HG02610 (cell line): ENCODE measurements around the gene CACNA2D3.
"Not testable (repeated sequence)": the region's sequence is repeated elsewhere in the genome, so short reads cannot be mapped to it uniquely, and the experiment has no call there.

ENCODE experiments used
- ATAC-seq: cut with Tn5 transposase; IDR thresholded peaks from one replicate; pipeline ENCODE4 v1.9.1; 2021; ENCODE audit warnings: mild to moderate bottlenecking, moderate library complexity; ENCODE audit not compliant: unreplicated experiment

The CACNA2D3 gene

GRCh38 chr3:54122324-54123002, at the start of gene CACNA2D3:
CACNA2D3 (plus strand) TSS chr3:54122552.
- ATAC-seq = no peak

- no peak for ATAC-seq
Observed at GRCh38 chr3:54073386-54073785, 49.0 kb upstream of the CACNA2D3 start.

GRCh38 chr3:54079314-54079713, 43.0 kb upstream of the CACNA2D3 start:
- ATAC-seq = no peak

- no peak for ATAC-seq
Observed at GRCh38 chr3:54079730-54080325, 42.5 kb upstream of the CACNA2D3 start.

GRCh38 chr3:54083921-54084320, 38.4 kb upstream of the CACNA2D3 start:
- ATAC-seq = no peak

- ATAC-seq = no peak
Observed at GRCh38 chr3:54085936-54086335, 36.4 kb upstream of the CACNA2D3 start.

GRCh38 chr3:54086652-54087405, 35.5 kb upstream of the CACNA2D3 start:
- no peak for ATAC-seq

- ATAC-seq = no peak
Observed at GRCh38 chr3:54087581-54088410, 34.6 kb upstream of the CACNA2D3 start.

- no peak for ATAC-seq
Observed at GRCh38 chr3:54093491-54094248, 28.7 kb upstream of the CACNA2D3 start.

- no peak for ATAC-seq
Observed at GRCh38 chr3:54094926-54095325, 27.4 kb upstream of the CACNA2D3 start.

- no peak for ATAC-seq
Observed at GRCh38 chr3:54099381-54099780, 23.0 kb upstream of the CACNA2D3 start.

- ATAC-seq = no peak
Observed at GRCh38 chr3:54104084-54104483, 18.3 kb upstream of the CACNA2D3 start.

- not testable (repeated sequence) for ATAC-seq
Observed at GRCh38 chr3:54116129-54116528, 6.2 kb upstream of the CACNA2D3 start.

- no peak for ATAC-seq
Observed at GRCh38 chr3:54120657-54121413, 1.5 kb upstream of the CACNA2D3 start.

GRCh38 chr3:54121414-54122323, 683 bp upstream of the CACNA2D3 start:
- no peak for ATAC-seq

- ATAC-seq = no peak
Observed at GRCh38 chr3:54123003-54123775, 837 bp downstream of the CACNA2D3 start.

GRCh38 chr3:54123776-54124196, 1.4 kb downstream of the CACNA2D3 start:
- ATAC-seq = no peak

GRCh38 chr3:54125300-54125699, 2.9 kb downstream of the CACNA2D3 start:
- no peak for ATAC-seq
